BE2C (cell line): ENCODE results near the gene RBMS3.

Source experiments
- DNase-seq: peaks from one replicate; pipeline ENCODE4 v3.0.0-alpha.2; 2020
- H3K27me3 ChIP-seq: fragments of 250-450 bp; sonication (Bioruptor Pico); 2 replicates; pipeline ENCODE4 v1.5.1; 2020; ENCODE audit warnings: mild to moderate bottlenecking
- H3K36me3 ChIP-seq: fragments of 250-450 bp; sonication (Bioruptor Pico); 2 replicates; pipeline ENCODE4 v1.5.1; 2020; ENCODE audit warnings: mild to moderate bottlenecking
- H3K4me1 ChIP-seq: fragments of 250-450 bp; sonication (Bioruptor Pico); 2 replicates; pipeline ENCODE4 v1.5.1; 2020
- H3K4me3 ChIP-seq: 2 replicates; pipeline ENCODE4 v1.5.1; 2011; ENCODE audit warnings: low read depth, low read length
- H3K9me3 ChIP-seq: fragments of 250-450 bp; sonication (Bioruptor Pico); 2 replicates; pipeline ENCODE4 v1.5.1; 2020
- TF ChIP-seq, protein P1 (sequence below): IDR thresholded peaks from 2 replicates; pipeline ENCODE4 v1.5.1; 2012; ENCODE audit warnings: mild to moderate bottlenecking, low read depth, low read length

The RBMS3 gene

DNA sequence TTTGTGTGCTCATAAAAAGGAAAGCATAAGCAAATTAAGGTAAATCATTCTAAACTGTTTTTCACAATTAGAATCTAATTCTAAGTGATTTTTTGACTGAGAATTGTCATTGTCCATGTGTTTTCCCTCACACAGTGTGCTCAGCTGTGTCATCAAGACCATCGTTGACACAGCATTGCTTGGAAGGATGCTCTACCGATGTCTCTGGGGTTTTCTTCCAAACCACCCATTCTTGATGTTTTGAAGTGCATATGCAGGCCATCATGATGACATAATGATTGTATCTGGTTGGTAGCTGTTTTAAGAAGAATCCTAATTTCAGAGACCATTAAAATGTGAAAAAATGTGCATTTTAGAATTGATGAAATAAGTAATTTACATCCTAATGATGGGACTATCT, 347.9 kb downstream of the RBMS3 start:
- Histone ChIP-seq H3K27me3 (no peaks in the 10 kb centered on the region), H3K36me3 (no peaks in the 10 kb centered on the region), H3K4me3 (no peak overlapping the region), H3K9me3 (no peaks in the 10 kb centered on the region), H3K4me1 (peaks cover 14% of the 10 kb centered on the region; the same call in 1 of the 2 replicates)
- TF ChIP-seq, protein P1, sequence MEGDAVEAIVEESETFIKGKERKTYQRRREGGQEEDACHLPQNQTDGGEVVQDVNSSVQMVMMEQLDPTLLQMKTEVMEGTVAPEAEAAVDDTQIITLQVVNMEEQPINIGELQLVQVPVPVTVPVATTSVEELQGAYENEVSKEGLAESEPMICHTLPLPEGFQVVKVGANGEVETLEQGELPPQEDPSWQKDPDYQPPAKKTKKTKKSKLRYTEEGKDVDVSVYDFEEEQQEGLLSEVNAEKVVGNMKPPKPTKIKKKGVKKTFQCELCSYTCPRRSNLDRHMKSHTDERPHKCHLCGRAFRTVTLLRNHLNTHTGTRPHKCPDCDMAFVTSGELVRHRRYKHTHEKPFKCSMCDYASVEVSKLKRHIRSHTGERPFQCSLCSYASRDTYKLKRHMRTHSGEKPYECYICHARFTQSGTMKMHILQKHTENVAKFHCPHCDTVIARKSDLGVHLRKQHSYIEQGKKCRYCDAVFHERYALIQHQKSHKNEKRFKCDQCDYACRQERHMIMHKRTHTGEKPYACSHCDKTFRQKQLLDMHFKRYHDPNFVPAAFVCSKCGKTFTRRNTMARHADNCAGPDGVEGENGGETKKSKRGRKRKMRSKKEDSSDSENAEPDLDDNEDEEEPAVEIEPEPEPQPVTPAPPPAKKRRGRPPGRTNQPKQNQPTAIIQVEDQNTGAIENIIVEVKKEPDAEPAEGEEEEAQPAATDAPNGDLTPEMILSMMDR: no peak
- no peak for DNase-seq

DNA sequence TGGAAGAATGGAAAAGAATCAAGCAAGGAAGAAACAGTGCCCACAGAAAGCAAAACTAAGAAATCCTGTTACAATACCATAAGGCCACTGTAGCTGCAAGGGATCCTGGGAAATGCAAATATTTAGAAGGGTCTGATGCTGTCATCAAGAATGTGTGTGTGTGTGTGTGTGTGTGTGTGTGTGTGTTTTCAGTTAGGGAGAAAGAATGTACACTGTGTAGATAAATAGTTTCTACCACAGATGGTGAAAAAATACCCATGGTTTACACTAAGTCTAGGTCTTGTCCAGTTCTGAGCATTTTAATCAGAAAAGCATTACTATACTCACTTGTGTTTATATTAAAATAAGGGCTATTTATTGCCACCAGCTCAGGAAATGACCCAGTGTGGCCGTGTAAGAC, 355.0 kb downstream of the RBMS3 start:
- TF ChIP-seq, protein P1: no peak
- no peaks in the 10 kb centered on the region for H3K36me3 ChIP-seq
- no peaks in the 10 kb centered on the region for H3K27me3 ChIP-seq
- H3K9me3 ChIP-seq: no peaks in the 10 kb centered on the region
- peaks cover 12% of the 10 kb centered on the region for H3K4me1 ChIP-seq
- DNase-seq: no peak
- H3K4me3 ChIP-seq: no peak overlapping the region

DNA sequence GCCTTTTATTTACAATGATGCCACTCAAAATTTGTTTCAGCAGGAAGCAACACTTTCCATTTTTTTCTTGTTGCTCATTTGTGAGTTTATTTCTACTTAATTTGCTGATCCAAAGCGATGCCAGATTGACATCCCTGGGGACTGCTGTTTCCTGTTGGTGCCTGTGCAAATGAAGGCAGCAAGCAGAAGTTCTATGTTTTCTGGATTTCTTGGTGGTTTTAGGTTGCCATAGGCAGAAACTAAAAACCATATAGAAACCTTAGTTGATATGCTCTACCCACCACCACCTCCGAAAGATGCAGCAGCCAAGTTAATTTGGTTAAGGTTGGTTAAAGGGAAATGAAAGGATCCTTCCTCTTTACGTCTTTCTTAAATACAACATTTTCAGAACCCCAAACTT, 356.2 kb downstream of the RBMS3 start:
- H3K27me3 ChIP-seq: no peaks in the 10 kb centered on the region
- peaks cover 12% of the 10 kb centered on the region for H3K4me1 ChIP-seq
- no peak overlapping the region for H3K4me3 ChIP-seq
- no peaks in the 10 kb centered on the region for H3K36me3 ChIP-seq
- TF ChIP-seq, protein P1: no peak
- H3K9me3 ChIP-seq: no peaks in the 10 kb centered on the region
- no peak for DNase-seq

GRCh38 chr3:29639578-29640290, 358.9 kb downstream of the RBMS3 start:
- Histone ChIP-seq H3K36me3 (no peaks in the 10 kb centered on the region), H3K9me3 (no peaks in the 10 kb centered on the region), H3K4me3 (peak overlapping the region; percentile 31; the same call in 1 of the 2 replicates), H3K27me3 (no peaks in the 10 kb centered on the region), H3K4me1 (peaks cover 23% of the 10 kb centered on the region)
- no peak for DNase-seq
- TF ChIP-seq, protein P1: no peak

- Histone ChIP-seq H3K36me3 (no peaks in the 10 kb centered on the region), H3K4me3 (peak overlapping the region; percentile 42), H3K27me3 (no peaks in the 10 kb centered on the region), H3K4me1 (peaks cover 33% of the 10 kb centered on the region), H3K9me3 (no peaks in the 10 kb centered on the region)
- TF ChIP-seq, protein P1: no peak
- peak; percentile 68 for DNase-seq
Observed at GRCh38 chr3:29642393-29643033, 361.6 kb downstream of the RBMS3 start.

- Histone ChIP-seq H3K9me3 (no peaks in the 10 kb centered on the region), H3K4me3 (no peak overlapping the region; the same call in 1 of the 2 replicates), H3K36me3 (no peaks in the 10 kb centered on the region), H3K27me3 (no peaks in the 10 kb centered on the region), H3K4me1 (peaks cover 30% of the 10 kb centered on the region)
- peak; percentile 70 for DNase-seq
- TF ChIP-seq, protein P1: no peak
Observed at GRCh38 chr3:29643034-29643425, 362.2 kb downstream of the RBMS3 start.
